HUES48 (cell line): Measurements from ENCODE around the gene C10orf143.
"Not testable (repeated sequence)": the region's sequence is repeated elsewhere in the genome, so short reads cannot be mapped to it uniquely, and the experiment has no call there.

Experiments used
- H3K27ac ChIP-seq: one replicate; pipeline ENCODE4 v1.7.0; 2013; ENCODE audit warnings: low read depth, low read length, inconsistent platforms
- H3K27me3 ChIP-seq: 2 replicates; pipeline ENCODE4 v1.6.1; 2013; ENCODE audit warnings: mild to moderate bottlenecking, low read length; ENCODE audit not compliant: control insufficient read depth, insufficient read depth
- H3K36me3 ChIP-seq: 2 replicates; pipeline ENCODE4 v1.6.1; 2013; ENCODE audit warnings: low read length; ENCODE audit not compliant: control insufficient read depth, insufficient read depth
- H3K4me1 ChIP-seq: 2 replicates; pipeline ENCODE4 v1.6.1; 2013; ENCODE audit warnings: mild to moderate bottlenecking, low read length; ENCODE audit not compliant: control insufficient read depth, insufficient read depth
- H3K4me3 ChIP-seq: 2 replicates; pipeline ENCODE4 v1.5.1; 2013; ENCODE audit warnings: mild to moderate bottlenecking, low read depth, low read length
- H3K9ac ChIP-seq: 2 replicates; pipeline ENCODE4 v1.6.1; 2013; ENCODE audit warnings: mild to moderate bottlenecking, low read depth, low read length, moderate library complexity
- H3K9me3 ChIP-seq: 2 replicates; pipeline ENCODE4 v1.6.1; 2013; ENCODE audit warnings: low read length; ENCODE audit not compliant: control insufficient read depth, insufficient read depth

C10orf143 gene

DNA sequence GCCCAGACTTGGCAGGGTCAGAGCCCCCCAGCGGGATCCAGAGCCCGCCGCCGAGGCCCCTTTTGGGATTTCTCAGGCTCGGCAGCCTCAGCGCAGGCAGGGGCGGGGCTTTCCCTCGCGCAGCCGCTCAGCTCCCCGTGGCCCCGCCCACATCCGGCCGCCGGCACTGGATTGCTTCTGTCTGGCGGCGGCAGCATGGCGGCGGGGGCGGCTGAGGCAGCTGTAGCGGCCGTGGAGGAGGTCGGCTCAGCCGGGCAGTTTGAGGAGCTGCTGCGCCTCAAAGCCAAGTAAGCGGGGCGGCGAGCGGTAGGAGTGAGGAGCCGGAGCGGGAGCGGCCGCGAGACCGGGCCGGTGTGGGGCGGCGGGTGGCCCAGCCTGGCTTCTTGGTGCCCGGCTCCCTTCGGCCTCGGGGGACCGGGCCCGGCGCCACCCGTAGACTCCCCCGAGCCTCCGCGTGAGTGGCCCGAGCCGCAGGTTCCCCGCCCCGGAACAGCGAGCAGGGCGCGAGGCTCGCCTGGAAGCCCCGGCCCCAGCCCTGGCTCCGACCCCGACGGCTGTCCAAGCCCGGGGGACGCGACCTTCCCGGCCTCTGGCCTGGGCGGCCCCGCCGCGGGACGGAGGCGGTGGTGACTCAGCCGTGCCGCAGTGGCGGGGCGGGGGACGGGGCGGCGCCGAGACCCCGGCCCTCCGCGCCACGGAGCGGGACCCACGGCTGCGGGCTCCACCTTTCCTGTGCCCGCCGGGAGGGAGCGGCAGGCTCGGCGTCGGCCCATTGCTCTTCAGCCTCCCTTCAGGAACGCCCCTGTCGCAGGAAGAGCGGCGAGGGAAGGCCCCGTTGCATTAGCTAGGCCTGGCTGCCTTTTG, 25.8 kb upstream of the C10orf143 start, which contains the start of gene GLRX3:
Gene GLRX3 (plus strand): TSS at position 166 of the 864 bp plus-strand sequence. CDS start 30 bp downstream, at position 196.
- Histone ChIP-seq H3K4me1 (peaks cover 12% of the 10 kb centered on the region), H3K9ac (peak within 1 kb of the TSS; percentile 85), H3K27ac (peak within 1 kb of the TSS; percentile 81), H3K9me3 (no peaks in the 10 kb centered on the region), H3K4me3 (peak within 1 kb of the TSS; percentile 95), H3K27me3 (no peaks in the 10 kb centered on the region; the same call in 1 of the 2 replicates), H3K36me3 (peaks cover 7% of the 10 kb centered on the region; the same call in 1 of the 2 replicates)

DNA sequence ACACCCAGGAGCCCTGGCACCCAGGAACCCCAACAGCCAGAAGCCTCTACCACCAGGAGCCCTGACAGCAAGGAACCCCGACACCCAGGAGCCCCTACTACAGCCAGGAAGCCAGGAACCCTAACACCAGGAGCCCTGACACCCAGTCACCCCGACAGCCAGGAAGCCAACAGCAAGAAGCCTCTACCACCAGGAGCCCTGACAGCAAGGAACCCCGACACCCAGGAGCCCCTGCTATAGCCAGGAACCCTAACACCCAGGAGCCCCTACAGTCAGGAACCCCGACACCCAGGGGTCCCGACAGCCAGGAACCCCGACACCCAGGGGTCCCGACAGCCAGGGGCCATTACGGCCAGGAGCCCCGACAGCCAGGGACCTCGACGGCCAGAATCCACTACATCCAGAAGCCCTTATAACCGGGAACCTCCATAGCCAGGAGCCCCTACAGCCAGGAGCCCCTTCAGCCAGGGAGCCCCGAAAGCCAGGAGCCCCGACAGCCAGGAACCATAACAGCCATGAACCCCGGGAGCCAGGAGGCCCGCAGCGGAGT, 25.1 kb upstream of the C10orf143 start:
- Histone ChIP-seq H3K4me1 (peaks cover 12% of the 10 kb centered on the region), H3K36me3 (peaks cover 5% of the 10 kb centered on the region; the same call in 1 of the 2 replicates), H3K9ac (peak overlapping the region; percentile 36; the same call in 1 of the 2 replicates), H3K9me3 (no peaks in the 10 kb centered on the region), H3K27ac (no peak overlapping the region), H3K27me3 (no peaks in the 10 kb centered on the region; the same call in 1 of the 2 replicates), H3K4me3 (peak overlapping the region; percentile 95)

DNA sequence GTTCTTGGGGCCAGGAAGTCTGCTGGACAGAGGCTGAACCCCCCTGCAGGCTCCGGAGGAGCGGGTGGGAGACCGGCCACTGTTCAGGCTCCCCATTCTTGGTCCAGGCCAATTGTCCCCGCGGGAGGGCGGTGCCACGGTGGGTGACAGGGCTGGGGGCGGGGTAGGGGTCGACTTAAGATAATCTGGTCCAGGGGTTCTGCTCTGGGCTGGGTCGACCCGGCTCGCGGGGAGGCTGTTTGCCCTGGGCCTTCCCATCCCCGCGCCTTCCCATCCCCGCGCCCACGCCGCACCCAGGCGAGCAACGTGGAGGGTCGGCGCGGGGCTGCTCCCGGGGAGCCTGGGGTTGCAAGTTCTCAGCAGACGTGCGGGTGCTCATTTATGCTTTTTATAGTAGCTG, 18.3 kb upstream of the C10orf143 start:
- Histone ChIP-seq H3K27me3 (no peaks in the 10 kb centered on the region; the same call in 1 of the 2 replicates), H3K9me3 (no peaks in the 10 kb centered on the region), H3K4me1 (peaks cover 15% of the 10 kb centered on the region), H3K27ac (no peak overlapping the region), H3K9ac (no peak overlapping the region), H3K4me3 (no peak overlapping the region), H3K36me3 (no peaks in the 10 kb centered on the region)

DNA sequence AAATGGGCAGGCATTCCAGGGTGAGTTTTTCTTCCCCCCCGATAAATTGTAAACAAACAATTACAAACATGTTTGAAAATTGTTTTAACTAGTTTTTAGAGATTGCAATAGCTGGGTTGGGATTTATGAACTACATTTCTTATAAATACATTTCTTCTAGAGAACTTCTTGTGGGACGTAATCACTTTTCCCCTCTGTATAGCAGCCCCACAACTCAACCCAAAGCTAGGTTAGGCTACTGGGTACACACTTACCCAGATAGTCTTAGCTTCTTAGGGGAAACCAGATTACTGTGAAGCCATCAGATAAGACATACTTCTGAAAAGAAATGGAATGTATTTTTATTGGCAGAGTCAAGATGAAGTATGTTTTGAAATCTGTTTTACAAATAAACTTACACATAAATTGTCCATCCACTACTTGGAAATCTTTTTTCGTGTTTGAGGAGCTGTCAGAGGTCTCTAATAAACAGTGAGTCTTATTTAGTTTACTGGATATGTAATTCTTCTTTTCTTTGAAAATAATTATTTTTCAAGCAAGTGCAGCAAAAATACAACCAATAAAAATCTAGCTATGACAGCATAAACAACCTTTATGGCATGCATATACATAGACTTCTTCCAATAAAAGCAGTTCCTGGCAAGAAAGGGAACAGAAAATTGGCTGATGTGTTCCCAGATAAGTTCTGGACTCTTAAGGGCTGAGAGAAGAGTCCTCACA, 17.6 kb upstream of the C10orf143 start:
- no peaks in the 10 kb centered on the region for H3K9me3 ChIP-seq
- H3K4me1 ChIP-seq: peaks cover 15% of the 10 kb centered on the region
- H3K36me3 ChIP-seq: no peaks in the 10 kb centered on the region
- no peak overlapping the region for H3K4me3 ChIP-seq
- no peak overlapping the region for H3K9ac ChIP-seq
- no peaks in the 10 kb centered on the region; the same call in 1 of the 2 replicates for H3K27me3 ChIP-seq
- no peak overlapping the region for H3K27ac ChIP-seq

DNA sequence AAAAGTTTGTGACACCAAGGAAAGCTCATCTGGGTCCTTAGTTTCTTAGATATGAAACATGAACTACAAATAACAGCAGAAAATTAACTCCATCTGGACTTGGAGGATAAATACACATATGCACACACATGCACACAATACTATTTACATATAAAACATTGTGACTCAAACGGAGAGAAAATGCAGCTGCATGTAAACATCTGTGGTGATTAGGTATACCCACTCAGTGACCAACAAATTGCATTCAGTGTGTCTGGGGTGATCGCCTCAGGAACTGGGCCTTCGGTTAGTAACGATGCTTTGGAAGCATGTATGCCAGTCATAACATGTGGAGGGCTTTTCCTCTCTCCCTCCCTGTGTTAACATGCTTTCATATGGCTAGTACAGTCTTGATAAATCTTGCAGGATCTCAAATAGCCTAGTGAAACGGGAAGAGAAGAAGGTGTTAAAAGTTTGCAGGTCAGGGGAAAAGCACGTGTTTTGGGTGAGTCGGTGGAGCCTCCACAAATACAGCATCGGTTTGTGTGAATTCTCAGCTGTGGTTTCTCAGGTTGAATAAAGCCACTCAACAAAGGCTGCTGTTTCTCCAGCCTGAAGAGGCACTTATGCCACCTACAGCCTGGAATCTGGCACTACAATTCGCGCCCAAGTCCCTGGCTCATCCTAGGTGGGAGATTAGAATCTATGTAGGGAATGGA, 16.9 kb upstream of the C10orf143 start:
- no peaks in the 10 kb centered on the region for H3K36me3 ChIP-seq
- H3K9me3 ChIP-seq: no peaks in the 10 kb centered on the region
- no peaks in the 10 kb centered on the region; the same call in 1 of the 2 replicates for H3K27me3 ChIP-seq
- peaks cover 15% of the 10 kb centered on the region for H3K4me1 ChIP-seq
- no peak overlapping the region for H3K27ac ChIP-seq
- no peak overlapping the region; the same call in 1 of the 2 replicates for H3K9ac ChIP-seq
- H3K4me3 ChIP-seq: no peak overlapping the region

DNA sequence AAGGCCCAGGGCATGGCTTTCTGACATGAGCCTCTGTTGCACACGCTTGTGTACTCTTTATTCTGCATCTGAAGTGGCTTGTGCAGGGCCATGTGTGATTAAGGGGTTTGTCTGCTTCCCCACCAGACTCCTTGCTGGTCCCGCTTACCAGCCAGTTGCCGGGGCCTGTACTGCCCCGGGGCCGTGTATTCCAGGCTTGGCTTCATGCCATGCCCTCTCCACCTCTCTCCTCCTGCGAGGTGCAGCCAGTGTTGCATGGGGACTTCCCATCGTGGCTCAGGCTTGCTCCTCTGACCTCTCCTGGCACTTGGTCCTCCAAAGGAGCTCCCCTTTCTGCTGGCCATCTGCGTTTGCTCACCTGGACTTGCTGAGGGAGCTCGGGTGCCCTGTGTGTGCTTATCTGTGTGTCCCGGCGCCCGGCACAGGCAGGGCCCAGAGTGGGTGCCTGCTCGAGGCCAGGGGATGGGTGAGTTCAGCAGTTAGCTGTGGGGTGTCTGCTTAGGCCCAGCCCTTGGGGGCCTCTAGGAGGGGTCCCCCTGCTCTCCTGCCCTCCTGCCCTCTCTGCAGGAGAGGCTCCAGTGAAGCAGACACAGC, 11.0 kb upstream of the C10orf143 start:
- Histone ChIP-seq H3K27me3 (no peaks in the 10 kb centered on the region), H3K4me3 (no peak overlapping the region), H3K27ac (no peak overlapping the region), H3K9me3 (peaks cover 3% of the 10 kb centered on the region; the same call in 1 of the 2 replicates), H3K36me3 (no peaks in the 10 kb centered on the region), H3K4me1 (no peaks in the 10 kb centered on the region), H3K9ac (no peak overlapping the region)

DNA sequence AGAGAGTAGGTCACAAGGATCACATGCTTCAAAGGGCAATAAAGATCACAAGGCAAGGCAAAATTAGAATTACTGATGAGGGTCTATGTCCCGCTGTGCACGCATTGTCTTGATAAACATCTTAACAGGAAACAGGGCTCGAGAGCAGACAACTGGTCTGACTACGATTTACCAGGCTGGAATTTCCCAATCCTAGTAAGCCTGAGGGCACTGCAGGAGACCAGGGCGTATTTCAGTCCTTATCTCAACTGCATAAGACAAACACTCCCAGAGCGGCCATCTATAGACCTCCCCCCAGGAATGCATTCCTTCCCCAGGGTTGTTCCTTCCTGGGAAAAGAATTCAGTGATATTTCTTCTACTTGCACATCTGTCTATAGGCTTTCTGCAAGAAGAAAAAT, 6.9 kb upstream of the C10orf143 start:
- H3K27me3 ChIP-seq, H3K36me3 ChIP-seq, H3K9me3 ChIP-seq, H3K9ac ChIP-seq, H3K4me1 ChIP-seq, H3K27ac ChIP-seq, H3K4me3 ChIP-seq: not testable (repeated sequence)

DNA sequence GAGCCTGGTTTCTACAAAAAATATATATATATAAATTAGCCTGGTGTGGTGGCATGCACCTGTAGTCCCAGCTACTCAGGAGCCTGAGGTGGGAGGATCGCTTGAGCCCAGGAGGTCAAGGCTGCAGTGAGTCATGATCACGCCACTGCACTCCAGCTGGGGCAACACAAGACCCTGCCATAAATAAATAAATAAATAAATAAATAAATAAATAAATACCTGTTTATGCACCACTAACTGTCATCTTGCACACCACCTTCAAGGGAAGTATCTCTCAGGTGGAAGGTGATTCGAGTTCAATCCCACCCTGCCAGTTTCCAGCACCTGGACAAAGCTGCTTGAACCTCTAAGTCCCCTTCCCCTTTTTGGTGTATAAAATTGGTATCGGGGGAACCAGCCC, 6.3 kb upstream of the C10orf143 start:
- not testable (repeated sequence) for H3K4me1 ChIP-seq, H3K4me3 ChIP-seq, H3K9ac ChIP-seq, H3K27me3 ChIP-seq, H3K36me3 ChIP-seq, H3K27ac ChIP-seq, H3K9me3 ChIP-seq

DNA sequence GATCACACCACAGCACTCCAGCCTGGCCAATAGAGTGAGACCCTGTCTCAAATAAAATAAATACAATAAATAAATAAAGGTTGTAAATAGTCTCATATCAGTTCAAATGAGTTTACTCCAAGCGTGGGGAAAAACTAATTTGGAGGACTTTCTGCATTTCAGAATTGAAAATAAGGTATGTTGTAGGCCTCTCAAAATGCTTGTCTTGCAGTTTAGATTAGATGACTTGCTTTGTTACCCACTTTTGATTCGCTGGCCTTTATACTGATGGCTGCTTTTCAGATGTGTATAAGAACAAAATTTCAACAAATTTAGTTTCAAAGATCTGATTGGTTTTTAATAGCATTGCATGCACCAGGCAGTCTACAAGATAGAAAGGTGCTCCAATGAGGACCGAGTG, 2.2 kb upstream of the C10orf143 start:
- Histone ChIP-seq H3K4me3 (no peak overlapping the region), H3K36me3 (no peaks in the 10 kb centered on the region), H3K4me1 (no peaks in the 10 kb centered on the region)

DNA sequence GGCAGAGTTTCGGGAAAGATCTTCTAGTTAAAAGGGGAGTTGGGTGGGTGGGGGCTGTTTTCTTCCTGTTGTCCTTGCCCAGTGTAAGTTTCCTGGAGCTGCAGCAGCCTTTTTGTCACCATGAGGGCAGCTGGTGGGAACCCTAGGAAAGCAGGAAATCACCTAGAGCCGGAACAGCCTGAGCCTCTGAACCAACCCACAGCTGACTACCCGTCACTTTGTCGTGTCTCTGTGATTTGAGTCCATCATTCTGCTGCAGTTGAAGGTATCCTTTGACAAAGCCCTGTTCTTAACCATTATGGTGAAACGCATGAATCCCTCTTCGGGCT, 1.2 kb upstream of the C10orf143 start:
- no peak overlapping the region for H3K9ac ChIP-seq
- H3K36me3 ChIP-seq: no peaks in the 10 kb centered on the region
- peaks cover 5% of the 10 kb centered on the region for H3K9me3 ChIP-seq
- peak overlapping the region; percentile 95 for H3K4me3 ChIP-seq
- peak overlapping the region; percentile 70 for H3K27ac ChIP-seq
- H3K27me3 ChIP-seq: no peaks in the 10 kb centered on the region
- H3K4me1 ChIP-seq: no peaks in the 10 kb centered on the region

More for the DNA sequence above, 2.2 kb upstream of the C10orf143 start:
- H3K27ac ChIP-seq: no peak overlapping the region
- H3K27me3 ChIP-seq: no peaks in the 10 kb centered on the region
- H3K9me3 ChIP-seq: peaks cover 8% of the 10 kb centered on the region
- no peak overlapping the region for H3K9ac ChIP-seq
